ENCODE results near the gene KRT26. TPM values are rescaled to one million over a fixed set of nuclear protein-coding genes. Genes with fewer than 3 reads are reported as not detected.

Gene KRT26
- total and polyA plus RNA-seq, 2 of the 13 experiments (the other 11 are each of a cell fraction or from before 2014, with no cell fraction given), result not detected

DNA sequence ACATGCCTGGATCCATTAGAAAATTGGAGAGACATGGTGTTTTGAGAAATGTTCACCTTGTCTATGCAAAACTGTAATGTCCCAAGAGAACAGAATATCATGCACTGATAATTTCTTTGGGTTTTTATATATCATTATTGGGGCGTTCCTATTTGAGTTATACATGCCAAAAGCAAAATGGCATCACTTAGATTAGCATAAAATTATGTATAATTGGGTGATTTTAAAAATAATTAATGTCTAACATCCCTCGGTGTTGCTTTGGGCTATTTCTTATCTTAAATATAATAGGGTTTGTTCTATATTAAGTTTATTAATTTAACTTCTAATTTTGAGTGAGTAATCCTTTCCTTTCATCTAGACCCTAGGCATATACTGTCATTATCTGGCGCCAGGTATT is 27.9 kb upstream of the KRT26 start, which contains the start of gene KRT28 (continued):
- TF ChIP-seq, protein P1, sequence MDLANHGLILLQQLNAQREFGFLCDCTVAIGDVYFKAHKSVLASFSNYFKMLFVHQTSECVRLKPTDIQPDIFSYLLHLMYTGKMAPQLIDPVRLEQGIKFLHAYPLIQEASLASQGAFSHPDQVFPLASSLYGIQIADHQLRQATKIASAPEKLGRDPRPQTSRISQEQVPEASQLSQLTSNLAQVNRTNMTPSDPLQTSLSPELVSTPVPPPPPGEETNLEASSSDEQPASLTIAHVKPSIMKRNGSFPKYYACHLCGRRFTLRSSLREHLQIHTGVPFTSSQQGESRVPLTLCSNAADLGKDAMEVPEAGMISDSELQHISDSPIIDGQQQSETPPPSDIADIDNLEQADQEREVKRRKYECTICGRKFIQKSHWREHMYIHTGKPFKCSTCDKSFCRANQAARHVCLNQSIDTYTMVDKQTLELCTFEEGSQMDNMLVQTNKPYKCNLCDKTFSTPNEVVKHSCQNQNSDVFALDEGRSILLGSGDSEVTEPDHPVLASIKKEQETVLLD (CRISPR knock-in tag; IDR thresholded peaks at IDR 0.05; ENCODE audit: low read depth), result no peak
- TF ChIP-seq SSRP1 (CRISPR knock-in tag; IDR thresholded peaks at IDR 0.05) (no peak), FOXK1 (CRISPR knock-in tag; IDR thresholded peaks at IDR 0.05; ENCODE audit: borderline replicate concordance, low read depth) (no peak), MAFF (IDR thresholded peaks at IDR 0.05; ENCODE audit: low read depth, low read length) (no peak), NFE2 (CRISPR knock-in tag; IDR thresholded peaks at IDR 0.05) (no peak), SRSF1 (optimal IDR thresholded peaks at IDR 0.05; ENCODE audit: low read depth, low read length) (no peak), ISL2 (CRISPR knock-in tag; IDR thresholded peaks at IDR 0.05) (no peak), ZNF615 (CRISPR knock-in tag; IDR thresholded peaks at IDR 0.05; ENCODE audit: borderline replicate concordance) (no peak)
- TF ChIP-seq, protein P2, sequence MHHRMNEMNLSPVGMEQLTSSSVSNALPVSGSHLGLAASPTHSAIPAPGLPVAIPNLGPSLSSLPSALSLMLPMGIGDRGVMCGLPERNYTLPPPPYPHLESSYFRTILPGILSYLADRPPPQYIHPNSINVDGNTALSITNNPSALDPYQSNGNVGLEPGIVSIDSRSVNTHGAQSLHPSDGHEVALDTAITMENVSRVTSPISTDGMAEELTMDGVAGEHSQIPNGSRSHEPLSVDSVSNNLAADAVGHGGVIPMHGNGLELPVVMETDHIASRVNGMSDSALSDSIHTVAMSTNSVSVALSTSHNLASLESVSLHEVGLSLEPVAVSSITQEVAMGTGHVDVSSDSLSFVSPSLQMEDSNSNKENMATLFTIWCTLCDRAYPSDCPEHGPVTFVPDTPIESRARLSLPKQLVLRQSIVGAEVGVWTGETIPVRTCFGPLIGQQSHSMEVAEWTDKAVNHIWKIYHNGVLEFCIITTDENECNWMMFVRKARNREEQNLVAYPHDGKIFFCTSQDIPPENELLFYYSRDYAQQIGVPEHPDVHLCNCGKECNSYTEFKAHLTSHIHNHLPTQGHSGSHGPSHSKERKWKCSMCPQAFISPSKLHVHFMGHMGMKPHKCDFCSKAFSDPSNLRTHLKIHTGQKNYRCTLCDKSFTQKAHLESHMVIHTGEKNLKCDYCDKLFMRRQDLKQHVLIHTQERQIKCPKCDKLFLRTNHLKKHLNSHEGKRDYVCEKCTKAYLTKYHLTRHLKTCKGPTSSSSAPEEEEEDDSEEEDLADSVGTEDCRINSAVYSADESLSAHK (CRISPR knock-in tag; IDR thresholded peaks at IDR 0.05; ENCODE audit: borderline replicate concordance), result no peak

DNA sequence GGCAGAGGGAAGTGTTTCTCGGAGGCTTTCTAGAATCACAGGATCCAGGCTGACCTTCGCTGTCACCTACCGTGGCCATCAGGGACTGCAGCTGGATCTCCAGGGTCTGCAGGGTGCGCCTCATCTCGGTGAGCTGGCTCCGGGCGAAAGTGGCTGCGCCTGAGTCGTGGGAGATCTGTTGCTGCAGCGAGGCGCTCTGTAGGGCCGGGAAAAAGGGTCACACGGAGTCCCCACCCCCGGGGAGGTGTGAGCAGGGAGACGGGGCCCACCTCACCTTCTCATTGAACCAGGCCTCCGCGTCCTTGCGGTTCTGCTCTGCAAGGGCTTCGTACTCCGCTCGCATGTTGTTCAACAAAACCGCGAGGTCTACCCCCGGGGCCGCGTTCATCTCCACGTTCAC is 24.8 kb upstream of the KRT26 start:
- in situ Hi-C loops (cut with HindIII; ENCODE audit: extremely low pct_ligation_motif_present, low pct_unique_long_range_greater_than_20kb), result no loop called here
- POLR2A ChIA-PET, result no interaction called here
- FAIRE-seq, result no peak

More for the DNA sequence above, 24.8 kb upstream of the KRT26 start:
- Histone ChIP-seq H3K79me2 (ENCODE audit: insufficient read depth, low read length) (no peaks in the 10 kb centered on the region), H3K4me1 (ENCODE audit: insufficient read depth, low read length) (no peaks in the 10 kb centered on the region), H4K20me1 (ENCODE audit: insufficient read depth, low read length) (no peaks in the 10 kb centered on the region), H3K9ac (ENCODE audit: insufficient read depth, low read depth, low read length) (no peak overlapping the region), H3K9me3 (ENCODE audit: low read length) (no peaks in the 10 kb centered on the region), H2AFZ (ENCODE audit: low read length) (no peak overlapping the region), H3K27ac (ENCODE audit: extremely low read length, insufficient read depth, low read length) (no peak overlapping the region), H3K4me2 (ENCODE audit: low read depth, low read length) (no peak overlapping the region), H3K36me3 (replicated peaks in 1 of 2; ENCODE audit: control insufficient read depth in 1 of 2, insufficient read depth in 2 of 2, low read length in 2 of 2) (no peaks in the 10 kb centered on the region), H3K27me3 (ENCODE audit: control insufficient read depth in 1 of 2, insufficient read depth in 2 of 2, low read length in 2 of 2) (peaks cover 0 to 31% of the 10 kb centered on the region in 2 experiments; a peak in 3 of 5 replicates), H3K4me3 (replicated peaks in 1 of 3; ENCODE audit: insufficient read depth in 1 of 3, low read depth in 2 of 3, low read length in 3 of 3) (no peak overlapping the region)
- 0 out of 2 replicates have a peak, but pooled peaks have one; percentile 21 for TF ChIP-seq ZNF687 (CRISPR knock-in tag; IDR thresholded peaks at IDR 0.05)
- TF ChIP-seq ZNF768 (CRISPR knock-in tag; IDR thresholded peaks at IDR 0.05), result 0 out of 2 replicates have a peak, but pooled peaks have one; percentile 7
- TF ChIP-seq CTCF (CRISPR knock-in tag; IDR thresholded peaks at IDR 0.05), result 0 out of 2 replicates have a peak, but pooled peaks have one; percentile 14
- TF ChIP-seq SRSF4 (IDR thresholded peaks at IDR 0.05; ENCODE audit: low read depth, low read length, poor library complexity, severe bottlenecking), result no peak
- no TSS peak for BruUV-seq (replicated peaks)
- no peak for DNase-seq (ENCODE audit: low spot score)
- intact Hi-C loops (cut with micrococcal nuclease; ENCODE audit: unreplicated experiment), result no loop called here
- 32% methylated on average over 26 of the region's 27 CpGs for WGBS (ENCODE audit: low lambda C conversion rate)
- CTCF ChIA-PET (ENCODE audit: low intra/inter-chr PET ratio, low total read pairs), result no interaction called here
- ATAC-seq, result peak; percentile 78
